ENCODE data around the gene GPC2. TPM values are rescaled to one million over a fixed set of nuclear protein-coding genes. Genes with fewer than 3 reads are reported as not detected.
"Not testable (repeated sequence)": the region's sequence is repeated elsewhere in the genome, so short reads cannot be mapped to it uniquely, and the experiment has no call there.

GPC2 gene
- total RNA-seq, 1 experiment from 2014 or later: 45.2 TPM

DNA sequence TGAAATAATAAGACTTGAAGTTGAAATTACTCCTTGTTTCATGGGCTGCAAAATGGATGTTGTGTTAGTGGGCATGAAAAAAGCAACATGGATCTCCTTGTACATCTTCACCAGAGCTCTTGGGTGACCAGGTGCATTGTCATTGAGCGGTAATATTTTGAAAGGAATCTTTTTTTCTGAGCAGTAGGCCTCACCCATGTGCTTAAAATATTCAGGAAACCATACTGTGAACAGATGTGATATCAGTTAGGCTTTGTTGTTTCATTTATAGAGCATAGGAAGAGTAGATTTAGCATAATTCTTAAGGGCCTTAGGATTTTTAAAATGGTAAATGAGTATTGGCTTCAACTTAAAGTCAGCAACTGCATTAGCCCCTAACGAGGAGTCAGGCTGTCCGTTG lies 15.8 kb upstream of the GPC2 start:
- H3K27ac Mint-ChIP-seq: no peak overlapping the region
- Histone ChIP-seq H2BK15ac (ENCODE audit: low read depth, low read length) (no peak overlapping the region), H3K9me3 (ENCODE audit: control insufficient read depth, low read depth, low read length) (no peaks in the 10 kb centered on the region), H2AFZ (ENCODE audit: low read length) (no peak overlapping the region), H3T11ph (ENCODE audit: low read length) (no peak overlapping the region), H4K8ac (replicated peaks; ENCODE audit: insufficient read length, low read depth, low read length) (no peak overlapping the region), H3K4ac (ENCODE audit: low read depth, low read length) (no peak overlapping the region), H2BK12ac (ENCODE audit: insufficient read length, low read depth, low read length) (no peak overlapping the region), H3K9ac (ENCODE audit: extremely low read depth, insufficient read length, low read length) (no peak overlapping the region), H3K27ac (ENCODE audit: insufficient read length, low read depth, low read length) (no peak overlapping the region), H3K4me1 (ENCODE audit: insufficient read depth, low read length) (no peaks in the 10 kb centered on the region), H2BK120ac (ENCODE audit: low read depth, low read length, poor library complexity, severe bottlenecking) (no peak overlapping the region), H4K20me1 (ENCODE audit: control insufficient read depth, insufficient read depth, insufficient read length) (no peaks in the 10 kb centered on the region), H2BK5ac (ENCODE audit: insufficient read length, low read length) (no peak overlapping the region), H4K5ac (ENCODE audit: insufficient read length, low read depth, low read length) (no peak overlapping the region), H3K23ac (ENCODE audit: insufficient read length, low read depth, low read length) (no peak overlapping the region), H3K56ac (ENCODE audit: insufficient read length, low read depth, low read length) (no peak overlapping the region), H3K14ac (ENCODE audit: insufficient read depth, low read length) (no peak overlapping the region), H3K18ac (ENCODE audit: insufficient read length, low read depth, low read length) (no peak overlapping the region), H2BK20ac (ENCODE audit: low read depth, low read length, poor library complexity, severe bottlenecking) (no peak overlapping the region), H3K23me2 (ENCODE audit: insufficient read length, low read depth, low read length, poor library complexity, severe bottlenecking) (no peaks in the 10 kb centered on the region), H3K79me1 (ENCODE audit: insufficient read depth, low read depth, low read length, poor library complexity, severe bottlenecking) (no peaks in the 10 kb centered on the region), H3K79me2 (ENCODE audit: insufficient read depth, low read length) (no peaks in the 10 kb centered on the region), H3K4me2 (ENCODE audit: insufficient read depth, insufficient read length, low read length) (no peak overlapping the region), H4K91ac (ENCODE audit: insufficient read length, low read depth, low read length) (no peak overlapping the region), H3K27me3 (ENCODE audit: insufficient read depth, low read length) (no peaks in the 10 kb centered on the region; the same call in 1 of the 2 replicates), H2AK5ac (ENCODE audit: insufficient read length, low read length) (no peak overlapping the region)
- H3K27me3 Mint-ChIP-seq (ENCODE audit: low read depth): peaks cover 19% of the 10 kb centered on the region
- peaks cover 3 to 9% of the 10 kb centered on the region in 2 experiments; a peak in 2 of 4 replicates for H3K4me1 Mint-ChIP-seq
- H3K9me3 Mint-ChIP-seq: no peaks in the 10 kb centered on the region
- DNase-seq: no peak
- TF ChIP-seq, protein P1, sequence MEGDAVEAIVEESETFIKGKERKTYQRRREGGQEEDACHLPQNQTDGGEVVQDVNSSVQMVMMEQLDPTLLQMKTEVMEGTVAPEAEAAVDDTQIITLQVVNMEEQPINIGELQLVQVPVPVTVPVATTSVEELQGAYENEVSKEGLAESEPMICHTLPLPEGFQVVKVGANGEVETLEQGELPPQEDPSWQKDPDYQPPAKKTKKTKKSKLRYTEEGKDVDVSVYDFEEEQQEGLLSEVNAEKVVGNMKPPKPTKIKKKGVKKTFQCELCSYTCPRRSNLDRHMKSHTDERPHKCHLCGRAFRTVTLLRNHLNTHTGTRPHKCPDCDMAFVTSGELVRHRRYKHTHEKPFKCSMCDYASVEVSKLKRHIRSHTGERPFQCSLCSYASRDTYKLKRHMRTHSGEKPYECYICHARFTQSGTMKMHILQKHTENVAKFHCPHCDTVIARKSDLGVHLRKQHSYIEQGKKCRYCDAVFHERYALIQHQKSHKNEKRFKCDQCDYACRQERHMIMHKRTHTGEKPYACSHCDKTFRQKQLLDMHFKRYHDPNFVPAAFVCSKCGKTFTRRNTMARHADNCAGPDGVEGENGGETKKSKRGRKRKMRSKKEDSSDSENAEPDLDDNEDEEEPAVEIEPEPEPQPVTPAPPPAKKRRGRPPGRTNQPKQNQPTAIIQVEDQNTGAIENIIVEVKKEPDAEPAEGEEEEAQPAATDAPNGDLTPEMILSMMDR (conservative IDR thresholded peaks at IDR 0.05): no peak
- no CpG with 5 or more reads among the region's 3 CpGs for WGBS (ENCODE audit: extremely low coverage, insufficient read length, low lambda C conversion rate)
- H3K4me3 Mint-ChIP-seq: no peak overlapping the region
- no peaks in the 10 kb centered on the region for H3K36me3 Mint-ChIP-seq (ENCODE audit: insufficient read depth in 1 of 3, low read depth in 3 of 3)

DNA sequence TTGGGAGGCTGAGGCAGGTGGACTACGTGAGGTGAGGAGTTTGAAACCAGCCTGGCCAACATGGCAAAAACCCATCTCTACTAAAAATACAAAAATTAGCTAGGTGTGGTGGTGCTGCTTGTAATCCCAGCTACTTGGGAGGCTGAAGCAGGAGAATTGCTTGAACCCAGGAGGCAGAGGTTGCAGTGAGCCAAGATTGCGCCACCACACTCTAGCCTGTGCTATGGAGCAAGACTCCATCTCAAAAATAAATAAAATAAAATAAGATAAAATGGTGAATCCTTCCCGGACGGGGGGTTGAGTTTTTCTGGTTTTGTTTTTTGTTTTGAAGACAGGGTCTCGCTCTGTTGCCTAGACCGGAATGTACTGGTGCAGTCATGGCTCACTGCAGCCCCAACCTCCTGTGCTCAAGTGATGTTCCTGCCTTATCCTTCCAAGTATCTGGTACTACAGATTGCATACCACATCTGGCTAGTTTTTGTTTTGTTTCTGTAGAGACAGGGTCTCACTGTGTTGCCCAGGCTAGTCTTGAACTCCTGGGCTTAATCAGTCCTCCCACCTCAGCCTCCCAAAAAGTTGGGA lies 15.2 kb upstream of the GPC2 start:
- H2BK20ac ChIP-seq (ENCODE audit: low read depth, low read length, poor library complexity, severe bottlenecking); H3K4me1 Mint-ChIP-seq; H2AK5ac ChIP-seq (ENCODE audit: insufficient read length, low read length); H3K27ac Mint-ChIP-seq; H3K4me2 ChIP-seq (ENCODE audit: insufficient read depth, insufficient read length, low read length); H3K27ac ChIP-seq (ENCODE audit: insufficient read length, low read depth, low read length); DNase-seq; H4K91ac ChIP-seq (ENCODE audit: insufficient read length, low read depth, low read length); H2AFZ ChIP-seq (ENCODE audit: low read length); H4K5ac ChIP-seq (ENCODE audit: insufficient read length, low read depth, low read length); H3K23ac ChIP-seq (ENCODE audit: insufficient read length, low read depth, low read length); H3K9me3 Mint-ChIP-seq; H3T11ph ChIP-seq (ENCODE audit: low read length); H3K27me3 ChIP-seq (ENCODE audit: insufficient read depth, low read length); H3K18ac ChIP-seq (ENCODE audit: insufficient read length, low read depth, low read length); H4K20me1 ChIP-seq (ENCODE audit: control insufficient read depth, insufficient read depth, insufficient read length); H2BK5ac ChIP-seq (ENCODE audit: insufficient read length, low read length); H3K4me1 ChIP-seq (ENCODE audit: insufficient read depth, low read length); H3K36me3 Mint-ChIP-seq (ENCODE audit: insufficient read depth in 1 of 3, low read depth in 3 of 3); H2BK120ac ChIP-seq (ENCODE audit: low read depth, low read length, poor library complexity, severe bottlenecking); H3K9ac ChIP-seq (ENCODE audit: extremely low read depth, insufficient read length, low read length); H3K9me3 ChIP-seq (ENCODE audit: control insufficient read depth, low read depth, low read length); H2BK12ac ChIP-seq (ENCODE audit: insufficient read length, low read depth, low read length); H3K4me3 Mint-ChIP-seq; H3K14ac ChIP-seq (ENCODE audit: insufficient read depth, low read length); H3K4ac ChIP-seq (ENCODE audit: low read depth, low read length); H3K79me2 ChIP-seq (ENCODE audit: insufficient read depth, low read length); H3K23me2 ChIP-seq (ENCODE audit: insufficient read length, low read depth, low read length, poor library complexity, severe bottlenecking); H2BK15ac ChIP-seq (ENCODE audit: low read depth, low read length); H3K79me1 ChIP-seq (ENCODE audit: insufficient read depth, low read depth, low read length, poor library complexity, severe bottlenecking); H4K8ac ChIP-seq (replicated peaks; ENCODE audit: insufficient read length, low read depth, low read length); H3K56ac ChIP-seq (ENCODE audit: insufficient read length, low read depth, low read length): not testable (repeated sequence)
- no CpG with 5 or more reads among the region's 6 CpGs for WGBS (ENCODE audit: extremely low coverage, insufficient read length, low lambda C conversion rate)
- peaks cover 15% of the 10 kb centered on the region for H3K27me3 Mint-ChIP-seq (ENCODE audit: low read depth)

Data from H9 (cell line).